Endothelial cell of umbilical vein (primary cell): ENCODE results near the gene PPP1R9A. TPM values are rescaled to one million over a fixed set of nuclear protein-coding genes. Genes with fewer than 3 reads are reported as not detected.

Experiments
- BruUV-seq: library from RNA; stranded (reverse); fragments of 400-500 nt; replicated peaks from 2 replicates; lab custom pipeline; 2021; lab: Mats Ljungman, UMichigan
- CTCF ChIA-PET: fragments of 300-600, 350-600 bp; sonication (Branson Sonifier 250); formaldehyde crosslinking; loops from one replicate; lab custom pipeline; 2021; ENCODE audit warnings: antibody characterized with exemption, inconsistent platforms; lab: Charles Lee
- POLR2A ChIA-PET: fragments of 300-600, 350-600 bp; sonication (Branson Sonifier 250); formaldehyde crosslinking; loops from one replicate; lab custom pipeline; 2021; ENCODE audit warnings: antibody characterized with exemption, inconsistent platforms; lab: Charles Lee
- DNase-seq: peaks from one replicate; pipeline ENCODE4 v3.0.0-alpha.2; 2011; ENCODE audit warnings: low read depth, low spot score
- FAIRE-seq: peaks from 2 replicates; lab custom pipeline; 2011; peaks lifted over from hg19 to GRCh38; lab: Jason Lieb, UNC
- H2AFZ ChIP-seq: 2 replicates; pipeline ENCODE4 v1.6.0; 2012; ENCODE audit warnings: low read depth, low read length, control low read depth, inconsistent platforms
- H3K27ac ChIP-seq: 2 replicates; pipeline ENCODE4 v1.5.1; 2011; ENCODE audit warnings: low read depth, mild to moderate bottlenecking, control low read depth, low read length, moderate library complexity; ENCODE audit not compliant: insufficient read depth
- H3K27me3 ChIP-seq, 2 experiments: 2 replicates each; pipeline versions ENCODE4 v1.6.0 to v1.6.1; 2011; ENCODE audit warnings: low read length in 2 of 2, mixed read lengths in 1 of 2; ENCODE audit not compliant: control insufficient read depth in 2 of 2, insufficient read depth in 2 of 2
- H3K36me3 ChIP-seq, 2 experiments: 2 replicates in 1 of 2; 3 replicates in 1 of 2; pipeline ENCODE4 v1.5.1; 2011; ENCODE audit warnings: low read length in 2 of 2, mild to moderate bottlenecking in 1 of 2, moderate library complexity in 1 of 2; ENCODE audit not compliant: control insufficient read depth in 2 of 2, insufficient read depth in 2 of 2; ENCODE audit errors: extremely low read depth in 1 of 2
- H3K4me1 ChIP-seq: 3 replicates; pipeline ENCODE4 v1.5.1; 2011; ENCODE audit warnings: mild to moderate bottlenecking, low read length; ENCODE audit not compliant: control insufficient read depth, insufficient read depth; ENCODE audit errors: extremely low read depth
- H3K4me2 ChIP-seq: 2 replicates; pipeline ENCODE4 v1.6.1; 2011; ENCODE audit warnings: low read length, control low read depth, mixed read lengths; ENCODE audit not compliant: insufficient read depth
- H3K4me3 ChIP-seq, 3 experiments: fragments of 200-600 bp in 1 of 3; sonication (generic), shearing (Covaris generic) in 1 of 3; replicated peaks in 1 of 3; 2 replicates each; pipeline ENCODE4 v1.5.1; 2011 to 2016; ENCODE audit warnings: control low read depth in 3 of 3, low read length in 3 of 3, mild to moderate bottlenecking in 2 of 3, inconsistent platforms in 1 of 3, low read depth in 1 of 3, moderate library complexity in 1 of 3; ENCODE audit not compliant: insufficient read depth in 1 of 3
- H3K79me2 ChIP-seq: 2 replicates; pipeline ENCODE4 v1.6.0; 2012; ENCODE audit warnings: low read length, inconsistent platforms; ENCODE audit not compliant: control insufficient read depth, insufficient read depth
- H3K9ac ChIP-seq: replicated peaks from 2 replicates; pipeline ENCODE3; 2011; ENCODE audit warnings: low read length, control low read depth; ENCODE audit not compliant: insufficient read depth; ENCODE audit errors: extremely low read depth
- H3K9me1 ChIP-seq: replicated peaks from 3 replicates; pipeline ENCODE4 v1.6.0; 2011; ENCODE audit warnings: mild to moderate bottlenecking, low read length; ENCODE audit not compliant: control insufficient read depth, insufficient read depth; ENCODE audit errors: extremely low read depth
- H3K9me3 ChIP-seq: replicated peaks from 2 replicates; pipeline ENCODE4 v1.5.1; 2012; ENCODE audit warnings: low read length, inconsistent platforms; ENCODE audit not compliant: control insufficient read depth, insufficient read depth
- H4K20me1 ChIP-seq: replicated peaks from 2 replicates; pipeline ENCODE3; 2011; ENCODE audit warnings: mild to moderate bottlenecking, low read length; ENCODE audit not compliant: control insufficient read depth, insufficient read depth; ENCODE audit errors: extremely low read depth
- EZH2 ChIP-seq: IDR thresholded peaks from 2 replicates; pipeline ENCODE4 v1.6.1; 2012; ENCODE audit warnings: borderline replicate concordance, low read depth, mild to moderate bottlenecking, moderate library complexity, low read length, inconsistent platforms; ENCODE audit not compliant: severe bottlenecking
- FOS ChIP-seq: IDR thresholded peaks from 2 replicates; pipeline ENCODE4 v1.6.1; 2011; ENCODE audit warnings: mild to moderate bottlenecking, low read length, moderate library complexity, borderline replicate concordance; ENCODE audit not compliant: insufficient read depth
- GATA2 ChIP-seq: IDR thresholded peaks from 2 replicates; pipeline ENCODE4 v1.7.0; 2011; ENCODE audit warnings: low read depth, mild to moderate bottlenecking, moderate library complexity, mixed read lengths, low read length; ENCODE audit not compliant: insufficient read length, insufficient read depth
- JUN ChIP-seq: IDR thresholded peaks from 2 replicates; pipeline ENCODE4 v1.6.1; 2011; ENCODE audit warnings: borderline replicate concordance, low read depth; ENCODE audit not compliant: insufficient read length, insufficient read depth
- MYC ChIP-seq: IDR thresholded peaks from one replicate; pipeline ENCODE4 v1.6.1; 2011; ENCODE audit warnings: mild to moderate bottlenecking, low read depth, low read length
- POLR2A ChIP-seq: IDR thresholded peaks from 2 replicates; pipeline ENCODE4 v1.6.1; 2012; ENCODE audit warnings: low read depth, mild to moderate bottlenecking, control low read depth, low read length
- POLR2AphosphoS5 ChIP-seq: IDR thresholded peaks from 2 replicates; pipeline ENCODE4 v1.6.1; 2012; ENCODE audit warnings: low read depth, mild to moderate bottlenecking, control low read depth, low read length, moderate library complexity; ENCODE audit not compliant: insufficient read depth
- dilution Hi-C: fragments of 300-500 bp; cut with MboI; formaldehyde crosslinking; loops from one replicate; pipeline ENCODE4 v1.15.0; 2019; ENCODE audit warnings: low sequenced_read_pairs; ENCODE audit not compliant: extremely low pct_ligation_motif_present
- intact Hi-C: fragments of 100-400 bp; cut with micrococcal nuclease; formaldehyde crosslinking; loops from one replicate; pipeline ENCODE4 v1.10.0; 2022
- polyA plus RNA-seq, 4 experiments: library from polyadenylated mRNA; depleted of rRNA in 3 of 4; stranded (reverse) in 3 of 4; unstranded in 1 of 4; fragments of >200 nt; gene quantifications; 2 replicates each; pipeline versions ENCODE4 v1.2.1 to v1.2.3, GENCODE V29; 2011 to 2012; ENCODE audit warnings: missing spikeins in 1 of 4
- total RNA-seq: library from RNA; stranded (reverse); gene quantifications from 2 replicates; pipeline ENCODE4 v1.2.3, GENCODE V29; 2021
- TF ChIP-seq, protein P1 (sequence below): IDR thresholded peaks from 2 replicates; pipeline ENCODE4 v1.6.1; 2011; ENCODE audit not compliant: insufficient read depth, insufficient read length
- TF ChIP-seq, protein P2 (sequence below), 2 donors: IDR thresholded peaks; 1 replicate in 1 of 2; 2 replicates in 1 of 2; pipeline ENCODE4 v1.5.1; 2011; ENCODE audit warnings: low read length in 2 of 2, mild to moderate bottlenecking in 2 of 2, moderate library complexity in 2 of 2, control low read depth in 1 of 2, inconsistent platforms in 1 of 2, low read depth in 1 of 2; ENCODE audit not compliant: insufficient read depth in 1 of 2; ENCODE audit errors: extremely low read depth in 1 of 2

Gene PPP1R9A
- total and polyA plus RNA-seq, 2 donors (not counting 3 experiments of a cell fraction or from before 2014, with no cell fraction given), result 0.50 to 3.0 TPM

DNA sequence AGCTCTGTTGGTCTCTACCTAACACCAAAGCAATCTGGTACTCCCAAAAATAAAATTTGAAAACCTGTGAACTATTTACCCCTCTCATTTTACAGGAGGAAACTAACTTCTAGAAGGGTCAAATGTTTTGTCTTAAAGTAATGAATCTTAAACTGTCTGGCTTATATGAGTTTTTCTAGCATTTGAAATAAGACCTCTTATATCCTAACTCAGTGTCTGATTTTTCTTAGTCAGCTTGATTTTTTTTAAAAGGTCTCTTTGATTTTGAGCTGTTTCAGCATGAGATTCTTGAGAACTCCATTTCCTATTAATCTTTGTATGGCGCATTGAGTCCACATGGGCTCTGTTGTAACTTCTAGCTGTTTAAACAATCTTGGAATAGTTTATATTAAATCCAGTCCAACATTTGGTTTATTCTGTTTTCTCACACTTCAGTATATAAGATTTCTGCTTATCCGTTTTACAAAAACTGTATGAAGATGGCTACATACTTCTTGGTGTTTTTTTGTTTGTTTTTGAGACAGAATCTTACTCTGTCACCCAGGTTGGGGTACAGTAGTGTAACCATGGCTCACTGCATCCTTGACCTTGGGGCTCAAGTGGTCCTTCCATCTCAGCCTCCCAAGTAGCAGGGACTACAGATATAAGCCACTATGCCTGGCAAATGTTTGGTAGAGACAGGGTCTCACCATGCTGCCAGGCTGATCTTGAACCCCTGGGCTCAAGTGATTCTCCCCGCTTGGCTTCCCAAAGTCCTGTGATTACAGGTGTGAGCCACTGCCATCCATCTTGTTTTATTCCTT, 91.1 kb downstream of the PPP1R9A start:
- POLR2A ChIA-PET, result no interaction called here
- dilution Hi-C loops (no loop called here), intact Hi-C loops (no loop called here)
- DNase-seq (no peak), FAIRE-seq (no peak)
- TF ChIP-seq, protein P1, sequence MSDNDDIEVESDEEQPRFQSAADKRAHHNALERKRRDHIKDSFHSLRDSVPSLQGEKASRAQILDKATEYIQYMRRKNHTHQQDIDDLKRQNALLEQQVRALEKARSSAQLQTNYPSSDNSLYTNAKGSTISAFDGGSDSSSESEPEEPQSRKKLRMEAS, result no peak
- TF ChIP-seq MYC, result no peak
- TF ChIP-seq EZH2, result no peak
- TF ChIP-seq JUN, result no peak
- no peak for TF ChIP-seq POLR2AphosphoS5
- TF ChIP-seq FOS, result no peak
- TF ChIP-seq POLR2A, result no peak
- TF ChIP-seq GATA2, result no peak
- TF ChIP-seq, protein P2, sequence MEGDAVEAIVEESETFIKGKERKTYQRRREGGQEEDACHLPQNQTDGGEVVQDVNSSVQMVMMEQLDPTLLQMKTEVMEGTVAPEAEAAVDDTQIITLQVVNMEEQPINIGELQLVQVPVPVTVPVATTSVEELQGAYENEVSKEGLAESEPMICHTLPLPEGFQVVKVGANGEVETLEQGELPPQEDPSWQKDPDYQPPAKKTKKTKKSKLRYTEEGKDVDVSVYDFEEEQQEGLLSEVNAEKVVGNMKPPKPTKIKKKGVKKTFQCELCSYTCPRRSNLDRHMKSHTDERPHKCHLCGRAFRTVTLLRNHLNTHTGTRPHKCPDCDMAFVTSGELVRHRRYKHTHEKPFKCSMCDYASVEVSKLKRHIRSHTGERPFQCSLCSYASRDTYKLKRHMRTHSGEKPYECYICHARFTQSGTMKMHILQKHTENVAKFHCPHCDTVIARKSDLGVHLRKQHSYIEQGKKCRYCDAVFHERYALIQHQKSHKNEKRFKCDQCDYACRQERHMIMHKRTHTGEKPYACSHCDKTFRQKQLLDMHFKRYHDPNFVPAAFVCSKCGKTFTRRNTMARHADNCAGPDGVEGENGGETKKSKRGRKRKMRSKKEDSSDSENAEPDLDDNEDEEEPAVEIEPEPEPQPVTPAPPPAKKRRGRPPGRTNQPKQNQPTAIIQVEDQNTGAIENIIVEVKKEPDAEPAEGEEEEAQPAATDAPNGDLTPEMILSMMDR (IDR thresholded peaks at IDR 0.05; ENCODE audit: extremely low read depth in 1 of 2, insufficient read depth in 1 of 2, low read depth in 1 of 2, low read length in 2 of 2), result no peak
- Histone ChIP-seq H3K27ac (no peak overlapping the region), H3K9me3 (no peaks in the 10 kb centered on the region), H3K79me2 (no peaks in the 10 kb centered on the region), H3K4me2 (no peak overlapping the region), H3K4me1 (peaks cover 10% of the 10 kb centered on the region), H4K20me1 (no peaks in the 10 kb centered on the region), H2AFZ (no peak overlapping the region), H3K4me3 (no peak overlapping the region), H3K36me3 (no peaks in the 10 kb centered on the region), H3K27me3 (no peaks in the 10 kb centered on the region), H3K9ac (no peak overlapping the region), H3K9me1 (no peaks in the 10 kb centered on the region)
- CTCF ChIA-PET, result interaction anchor here (0.7 to 1.5 kb wide), 2 partner anchors 13 to 19 kb away, joined by 3 to 4 read pairs; no protein-coding TSS in a partner anchor
- no TSS peak for BruUV-seq
